Measurements from ENCODE around the gene KIAA0586. TPM values are rescaled to one million over a fixed set of nuclear protein-coding genes. Genes with fewer than 3 reads are reported as not detected.
"Not testable (repeated sequence)": the region's sequence is repeated elsewhere in the genome, so short reads cannot be mapped to it uniquely, and the experiment has no call there.

The KIAA0586 gene
- total RNA-seq, 2 donors from 2014 or later, result 23.1 to 39.7 TPM

DNA sequence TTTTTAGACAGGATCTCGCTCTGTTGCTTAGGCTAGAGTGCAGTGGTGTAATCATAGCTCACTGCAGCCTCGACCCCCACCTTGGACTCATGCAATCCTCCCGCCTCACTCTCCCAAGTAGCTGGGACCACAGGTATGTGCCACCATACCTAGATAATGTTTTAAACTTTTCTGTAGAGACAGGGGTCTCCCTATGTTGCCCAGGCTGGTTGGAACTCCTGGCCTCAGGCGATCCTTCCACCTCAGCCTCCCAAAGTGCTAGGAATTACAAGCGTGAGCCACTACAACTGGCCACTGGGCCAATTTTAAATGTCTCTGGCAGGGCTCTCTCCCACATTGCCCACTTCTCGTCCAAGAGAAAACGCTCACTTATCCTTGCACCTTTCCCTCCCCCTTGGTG, 143.7 kb downstream of the KIAA0586 start:
- no peaks in the 10 kb centered on the region for H3K9me3 Mint-ChIP-seq
- ATAC-seq (no peak), DNase-seq (ENCODE audit: low spot score) (no peak)
- peak overlapping the region in 1 of 2 donors; percentile 23 for H3K27ac Mint-ChIP-seq
- no peaks in the 10 kb centered on the region for H3K27me3 Mint-ChIP-seq
- no peak overlapping the region for H3K4me3 Mint-ChIP-seq
- H3K4me1 Mint-ChIP-seq (ENCODE audit: low read depth in 2 of 2), result no peaks in the 10 kb centered on the region
- H3K36me3 Mint-ChIP-seq, result no peaks in the 10 kb centered on the region

- Mint-ChIP-seq H3K36me3 (no peaks in the 10 kb centered on the region), H3K4me1 (ENCODE audit: low read depth in 2 of 2) (no peaks in the 10 kb centered on the region), H3K4me3 (no peak overlapping the region), H3K9me3 (no peaks in the 10 kb centered on the region), H3K27me3 (no peaks in the 10 kb centered on the region), H3K27ac (peak overlapping the region in 1 of 2 donors; percentile 23)
- no peak for ATAC-seq
- no peak for DNase-seq (ENCODE audit: low spot score)
Measured at GRCh38 chr14:58571769-58572472, 144.4 kb downstream of the KIAA0586 start.

GRCh38 chr14:58572473-58572853, 144.9 kb downstream of the KIAA0586 start:
- Mint-ChIP-seq H3K27ac (no peak overlapping the region), H3K9me3 (no peaks in the 10 kb centered on the region), H3K27me3 (no peaks in the 10 kb centered on the region), H3K4me1 (ENCODE audit: low read depth in 2 of 2) (no peaks in the 10 kb centered on the region), H3K36me3 (no peaks in the 10 kb centered on the region), H3K4me3 (no peak overlapping the region)
- ATAC-seq (no peak), DNase-seq (ENCODE audit: low spot score) (no peak)

- Mint-ChIP-seq H3K4me3 (no peak overlapping the region), H3K27me3 (no peaks in the 10 kb centered on the region), H3K36me3 (no peaks in the 10 kb centered on the region), H3K4me1 (ENCODE audit: low read depth in 2 of 2) (no peaks in the 10 kb centered on the region), H3K27ac (no peak overlapping the region), H3K9me3 (no peaks in the 10 kb centered on the region)
- no peak for DNase-seq (ENCODE audit: low spot score)
- ATAC-seq, result no peak
Measured at GRCh38 chr14:58572863-58573262, 145.3 kb downstream of the KIAA0586 start.

DNA sequence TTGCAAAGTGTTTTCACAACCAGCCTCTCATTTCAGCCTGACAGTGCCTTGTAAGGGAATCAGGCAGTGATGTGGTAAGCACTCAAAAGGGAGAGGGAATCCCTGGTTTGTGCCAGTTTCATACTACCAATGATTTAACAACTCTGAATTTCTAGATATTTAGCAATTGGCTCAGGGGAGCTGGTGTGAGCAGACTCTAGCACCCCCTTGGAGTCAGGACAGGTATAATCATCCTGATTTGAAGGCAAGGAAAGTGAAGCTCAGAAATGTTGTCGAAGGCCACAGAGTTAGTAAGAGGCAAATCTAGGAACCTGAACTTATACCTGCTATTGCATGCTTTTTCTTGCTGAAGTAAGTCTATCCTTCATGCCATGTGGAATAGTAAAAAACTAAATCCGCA, 147.1 kb downstream of the KIAA0586 start:
- Mint-ChIP-seq H3K4me3 (no peak overlapping the region), H3K27ac (no peak overlapping the region), H3K27me3 (no peaks in the 10 kb centered on the region), H3K36me3 (no peaks in the 10 kb centered on the region), H3K9me3 (no peaks in the 10 kb centered on the region), H3K4me1 (ENCODE audit: low read depth in 2 of 2) (no peaks in the 10 kb centered on the region)
- DNase-seq (ENCODE audit: low spot score) (no peak), ATAC-seq (no peak)

DNA sequence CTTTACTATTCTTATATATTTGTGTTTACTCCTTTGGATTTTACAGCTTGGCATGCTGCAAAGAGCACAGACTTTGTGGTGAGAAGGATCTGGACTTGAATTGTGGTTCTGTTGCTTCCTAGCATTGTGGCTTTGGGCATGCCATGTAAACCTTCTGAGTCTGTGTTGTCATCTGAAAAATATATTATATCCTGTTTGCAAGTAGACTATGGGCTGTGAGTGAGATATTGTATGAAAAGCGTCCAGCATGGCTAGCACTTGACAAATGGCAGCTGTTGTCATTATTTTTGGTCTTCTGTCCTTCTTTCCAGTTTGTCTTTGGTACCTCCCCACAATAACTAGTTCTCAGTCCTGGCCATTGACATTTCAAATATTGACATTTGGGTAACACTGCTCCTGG, 148.4 kb downstream of the KIAA0586 start:
- no peak overlapping the region for H3K27ac Mint-ChIP-seq
- DNase-seq (ENCODE audit: low spot score), result no peak
- no peaks in the 10 kb centered on the region for H3K9me3 Mint-ChIP-seq

GRCh38 chr14:58580035-58580434, 152.5 kb downstream of the KIAA0586 start:
- H3K27ac Mint-ChIP-seq; H3K9me3 Mint-ChIP-seq; ATAC-seq; H3K4me1 Mint-ChIP-seq (ENCODE audit: low read depth in 2 of 2); DNase-seq (ENCODE audit: low spot score); H3K4me3 Mint-ChIP-seq; H3K36me3 Mint-ChIP-seq; H3K27me3 Mint-ChIP-seq: not testable (repeated sequence)

More for the DNA sequence above, 148.4 kb downstream of the KIAA0586 start:
- no peaks in the 10 kb centered on the region for H3K27me3 Mint-ChIP-seq
- ATAC-seq, result no peak
- H3K4me1 Mint-ChIP-seq (ENCODE audit: low read depth in 2 of 2), result no peaks in the 10 kb centered on the region
- no peak overlapping the region for H3K4me3 Mint-ChIP-seq
- H3K36me3 Mint-ChIP-seq, result no peaks in the 10 kb centered on the region

DNA sequence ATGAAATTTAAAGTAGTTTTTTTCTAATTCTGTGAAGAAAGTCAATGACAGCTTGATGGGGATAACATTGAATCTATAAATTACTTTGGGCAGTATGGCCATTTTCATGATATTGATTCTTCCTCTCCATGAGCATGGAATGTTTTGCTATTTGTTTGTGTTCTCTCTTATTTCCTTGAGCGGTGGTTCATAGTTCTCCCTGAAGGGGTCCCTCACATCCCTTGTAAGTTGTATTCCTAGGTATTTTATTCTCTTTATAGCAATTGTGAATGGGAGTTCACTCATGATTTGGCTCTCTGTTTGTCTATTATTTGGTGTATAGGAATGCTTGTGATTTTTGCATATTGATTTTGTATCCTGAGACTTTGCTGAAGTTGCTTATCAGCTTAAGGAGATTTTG, 153.9 kb downstream of the KIAA0586 start:
- not testable (repeated sequence) for H3K4me1 Mint-ChIP-seq (ENCODE audit: low read depth in 2 of 2); H3K9me3 Mint-ChIP-seq; H3K27ac Mint-ChIP-seq; DNase-seq (ENCODE audit: low spot score); ATAC-seq; H3K36me3 Mint-ChIP-seq; H3K4me3 Mint-ChIP-seq
- peaks cover 9 to 10% of the 10 kb centered on the region in 2 donors for H3K27me3 Mint-ChIP-seq

DNA sequence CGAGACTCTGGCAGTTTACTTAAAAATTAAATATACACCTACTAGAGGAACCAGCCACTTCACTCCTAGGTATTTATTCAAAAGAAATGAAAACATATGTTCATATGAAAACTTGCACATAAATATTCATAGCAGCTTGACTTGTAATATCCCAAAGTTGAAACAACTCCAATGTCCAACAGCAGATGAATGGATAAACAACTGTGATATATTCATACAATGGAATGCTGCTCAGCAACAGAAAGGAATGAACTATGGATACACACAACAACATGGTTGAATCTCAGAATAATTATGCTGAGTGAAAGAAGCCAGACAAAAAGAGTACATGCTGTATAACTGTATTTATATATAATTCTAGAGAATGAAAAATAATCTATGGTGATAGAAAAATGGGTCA, 156.9 kb downstream of the KIAA0586 start:
- DNase-seq (ENCODE audit: low spot score) (no peak), ATAC-seq (no peak)
- Mint-ChIP-seq H3K4me3 (no peak overlapping the region), H3K27me3 (peaks cover 14 to 15% of the 10 kb centered on the region in 2 donors), H3K27ac (no peak overlapping the region), H3K4me1 (ENCODE audit: low read depth in 2 of 2) (no peaks in the 10 kb centered on the region), H3K36me3 (peaks cover 8% of the 10 kb centered on the region), H3K9me3 (peaks cover 6% of the 10 kb centered on the region)

DNA sequence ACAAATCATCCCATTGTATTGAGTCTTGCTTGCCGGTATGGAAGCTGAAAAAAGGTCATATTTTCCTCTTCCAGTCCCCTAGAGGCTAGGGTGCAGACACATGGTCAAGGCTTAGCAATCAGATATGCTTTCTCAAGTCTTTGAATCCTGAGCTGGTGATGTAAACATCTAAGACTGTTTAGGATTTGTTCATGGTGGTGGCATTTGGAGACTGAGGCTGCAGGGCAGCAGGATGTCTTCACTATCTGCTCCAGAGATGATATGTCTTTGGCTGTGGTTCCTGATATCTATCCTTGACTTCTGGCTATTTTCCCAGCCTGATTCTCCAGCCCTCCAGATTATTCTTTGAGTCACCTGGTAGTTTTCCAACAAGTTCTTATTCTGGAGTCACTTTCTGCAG, 159.8 kb downstream of the KIAA0586 start:
- H3K4me3 Mint-ChIP-seq, result no peak overlapping the region
- ATAC-seq (no peak), DNase-seq (ENCODE audit: low spot score) (no peak)
- H3K27me3 Mint-ChIP-seq, result peaks cover 14 to 25% of the 10 kb centered on the region in 2 donors
- no peaks in the 10 kb centered on the region for H3K4me1 Mint-ChIP-seq (ENCODE audit: low read depth in 2 of 2)
- H3K36me3 Mint-ChIP-seq, result peaks cover 8% of the 10 kb centered on the region
- peaks cover 6% of the 10 kb centered on the region for H3K9me3 Mint-ChIP-seq
- H3K27ac Mint-ChIP-seq, result no peak overlapping the region

DNA sequence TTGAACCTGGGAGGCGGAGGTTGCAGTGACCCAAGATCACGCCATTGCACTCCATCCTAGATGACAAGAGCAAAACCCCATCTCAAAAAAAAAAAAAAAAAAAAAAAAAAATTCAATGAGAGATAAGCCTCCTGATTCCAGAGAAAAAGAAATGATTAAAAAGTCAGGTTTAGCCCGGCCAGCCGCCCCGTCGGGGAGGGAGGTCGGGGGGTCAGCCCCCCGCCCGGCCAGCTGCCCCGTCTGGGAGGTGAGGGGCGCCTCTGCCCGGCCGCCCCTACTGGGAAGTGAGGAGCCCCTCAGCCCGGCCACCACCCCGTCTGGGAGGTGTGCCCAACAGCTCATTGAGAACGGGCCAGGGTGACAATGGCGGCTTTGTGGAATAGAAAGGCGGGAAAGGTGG, 160.8 kb downstream of the KIAA0586 start:
- not testable (repeated sequence) for ATAC-seq; H3K36me3 Mint-ChIP-seq; H3K4me1 Mint-ChIP-seq (ENCODE audit: low read depth in 2 of 2); H3K9me3 Mint-ChIP-seq; H3K4me3 Mint-ChIP-seq; H3K27ac Mint-ChIP-seq; DNase-seq (ENCODE audit: low spot score)
- peaks cover 7 to 17% of the 10 kb centered on the region in 2 donors for H3K27me3 Mint-ChIP-seq

DNA sequence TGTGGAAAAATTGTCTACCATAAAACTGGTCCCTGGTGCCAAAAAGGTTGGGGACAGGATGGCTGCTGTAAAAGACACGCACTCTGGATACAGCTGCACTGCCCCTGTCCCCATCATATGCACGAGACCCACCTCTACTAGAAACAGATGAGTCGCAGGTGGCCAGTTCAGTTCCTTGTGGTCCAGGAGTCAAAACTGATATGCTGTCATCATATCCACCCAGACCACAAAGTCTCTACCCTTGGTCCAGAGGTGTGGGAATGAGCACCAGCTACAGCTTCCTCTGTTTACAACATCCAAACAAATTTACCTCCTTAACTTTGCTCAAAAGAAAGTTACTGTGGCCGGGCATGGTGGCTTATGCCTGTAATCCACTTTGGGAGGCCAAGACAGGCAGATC, 166.5 kb downstream of the KIAA0586 start:
- H3K4me1 Mint-ChIP-seq (ENCODE audit: low read depth in 2 of 2), result no peaks in the 10 kb centered on the region
- no peaks in the 10 kb centered on the region for H3K36me3 Mint-ChIP-seq
- no peaks in the 10 kb centered on the region for H3K9me3 Mint-ChIP-seq
- no peak for DNase-seq (ENCODE audit: low spot score)
- no peak overlapping the region for H3K27ac Mint-ChIP-seq
- no peak for ATAC-seq
- peaks cover 3 to 10% of the 10 kb centered on the region in 2 donors for H3K27me3 Mint-ChIP-seq
- H3K4me3 Mint-ChIP-seq, result no peak overlapping the region

GRCh38 chr14:58597041-58597440, 169.5 kb downstream of the KIAA0586 start:
- ATAC-seq, result no peak
- no peaks in the 10 kb centered on the region for H3K36me3 Mint-ChIP-seq
- no peaks in the 10 kb centered on the region for H3K27me3 Mint-ChIP-seq
- no peaks in the 10 kb centered on the region for H3K4me1 Mint-ChIP-seq (ENCODE audit: low read depth in 2 of 2)
- no peak overlapping the region for H3K27ac Mint-ChIP-seq
- no peak for DNase-seq (ENCODE audit: low spot score)
- no peaks in the 10 kb centered on the region for H3K9me3 Mint-ChIP-seq
- H3K4me3 Mint-ChIP-seq, result no peak overlapping the region

GRCh38 chr14:58598028-58598803, 170.7 kb downstream of the KIAA0586 start:
- DNase-seq (ENCODE audit: low spot score), result no peak
- H3K9me3 Mint-ChIP-seq, result no peaks in the 10 kb centered on the region
- no peaks in the 10 kb centered on the region for H3K27me3 Mint-ChIP-seq
- H3K4me1 Mint-ChIP-seq (ENCODE audit: low read depth in 2 of 2), result no peaks in the 10 kb centered on the region
- H3K36me3 Mint-ChIP-seq, result no peaks in the 10 kb centered on the region
- H3K27ac Mint-ChIP-seq, result no peak overlapping the region
- H3K4me3 Mint-ChIP-seq, result no peak overlapping the region
- ATAC-seq, result no peak

Data from natural killer cell treated with Interleukin-12 subunit alpha and Interleukin-12 subunit beta and Interleukin-15 and Interleukin-18, amount 100 ng/mL, for 72 hours (primary cell).